GM12874 (cell line): ENCODE results near the gene ZCCHC3.

Source experiments
- TF ChIP-seq, protein P1 (sequence below): IDR thresholded peaks from 2 replicates; pipeline ENCODE4 v1.5.1; 2011; ENCODE audit warnings: low read depth, mild to moderate bottlenecking, control low read depth, low read length, moderate library complexity; ENCODE audit not compliant: insufficient read depth

ZCCHC3 gene

GRCh38 chr20:328027-328974 lies 30.9 kb downstream of the ZCCHC3 start:
- TF ChIP-seq, protein P1, sequence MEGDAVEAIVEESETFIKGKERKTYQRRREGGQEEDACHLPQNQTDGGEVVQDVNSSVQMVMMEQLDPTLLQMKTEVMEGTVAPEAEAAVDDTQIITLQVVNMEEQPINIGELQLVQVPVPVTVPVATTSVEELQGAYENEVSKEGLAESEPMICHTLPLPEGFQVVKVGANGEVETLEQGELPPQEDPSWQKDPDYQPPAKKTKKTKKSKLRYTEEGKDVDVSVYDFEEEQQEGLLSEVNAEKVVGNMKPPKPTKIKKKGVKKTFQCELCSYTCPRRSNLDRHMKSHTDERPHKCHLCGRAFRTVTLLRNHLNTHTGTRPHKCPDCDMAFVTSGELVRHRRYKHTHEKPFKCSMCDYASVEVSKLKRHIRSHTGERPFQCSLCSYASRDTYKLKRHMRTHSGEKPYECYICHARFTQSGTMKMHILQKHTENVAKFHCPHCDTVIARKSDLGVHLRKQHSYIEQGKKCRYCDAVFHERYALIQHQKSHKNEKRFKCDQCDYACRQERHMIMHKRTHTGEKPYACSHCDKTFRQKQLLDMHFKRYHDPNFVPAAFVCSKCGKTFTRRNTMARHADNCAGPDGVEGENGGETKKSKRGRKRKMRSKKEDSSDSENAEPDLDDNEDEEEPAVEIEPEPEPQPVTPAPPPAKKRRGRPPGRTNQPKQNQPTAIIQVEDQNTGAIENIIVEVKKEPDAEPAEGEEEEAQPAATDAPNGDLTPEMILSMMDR = no peak

DNA sequence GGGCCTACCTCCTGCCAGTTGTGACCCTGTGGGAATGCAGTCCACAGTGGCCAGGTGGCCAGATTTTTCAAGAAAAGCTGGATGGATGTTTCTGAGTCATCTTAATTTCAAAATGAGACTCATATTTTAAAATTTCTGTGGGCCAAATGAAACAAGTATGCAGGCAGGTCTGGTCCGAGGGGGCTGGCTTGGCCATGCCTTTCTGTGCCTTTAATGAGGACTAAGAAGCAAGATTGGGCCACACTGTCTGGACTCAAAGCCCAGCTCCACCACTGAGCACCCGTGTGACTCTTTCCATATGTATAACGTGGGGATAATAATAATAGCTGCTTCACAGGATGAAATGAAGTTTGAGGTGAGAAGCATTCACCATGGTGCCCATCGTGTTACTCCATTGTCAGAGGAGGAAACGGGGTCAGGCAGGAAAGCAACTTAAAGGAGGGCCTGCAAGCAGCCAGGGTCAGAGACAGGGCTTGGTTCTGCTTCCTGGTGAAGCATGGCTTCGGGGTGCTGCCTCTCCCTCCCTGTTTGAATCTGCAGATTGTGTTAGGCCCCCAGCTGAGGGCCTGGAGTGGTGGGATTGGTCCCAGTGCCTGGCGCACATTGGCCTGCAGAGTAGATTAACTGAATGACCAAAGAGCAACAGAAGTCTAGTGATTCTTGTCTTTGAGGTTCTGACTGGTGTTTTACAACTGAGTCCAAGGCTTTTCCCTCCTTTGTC lies 31.8 kb downstream of the ZCCHC3 start:
- TF ChIP-seq, protein P1 = no peak

DNA sequence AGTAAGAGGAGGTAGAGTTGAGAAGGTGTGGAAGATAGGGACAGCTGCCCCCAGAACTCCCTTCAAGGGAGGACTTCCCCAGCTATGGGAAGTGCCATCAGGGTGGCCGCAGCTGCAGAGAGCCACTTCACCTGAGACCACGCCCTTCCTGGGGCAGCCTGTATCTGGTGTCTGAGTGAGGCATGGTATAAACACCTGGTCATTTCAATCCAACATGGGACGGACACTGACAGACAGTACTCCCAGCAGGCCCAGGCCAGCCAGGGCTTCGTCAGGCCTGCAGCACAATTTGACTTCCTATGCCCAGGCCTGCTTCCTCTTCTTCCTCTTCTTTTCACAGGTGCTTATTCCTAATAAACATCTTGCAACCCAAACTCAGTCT lies 32.5 kb downstream of the ZCCHC3 start:
- TF ChIP-seq, protein P1 = no peak

- TF ChIP-seq, protein P1 = peak; percentile 86
Measured at GRCh38 chr20:330233-331149, 33.1 kb downstream of the ZCCHC3 start.

- TF ChIP-seq, protein P1 = no peak
Measured at GRCh38 chr20:334578-334977, 37.2 kb downstream of the ZCCHC3 start.

DNA sequence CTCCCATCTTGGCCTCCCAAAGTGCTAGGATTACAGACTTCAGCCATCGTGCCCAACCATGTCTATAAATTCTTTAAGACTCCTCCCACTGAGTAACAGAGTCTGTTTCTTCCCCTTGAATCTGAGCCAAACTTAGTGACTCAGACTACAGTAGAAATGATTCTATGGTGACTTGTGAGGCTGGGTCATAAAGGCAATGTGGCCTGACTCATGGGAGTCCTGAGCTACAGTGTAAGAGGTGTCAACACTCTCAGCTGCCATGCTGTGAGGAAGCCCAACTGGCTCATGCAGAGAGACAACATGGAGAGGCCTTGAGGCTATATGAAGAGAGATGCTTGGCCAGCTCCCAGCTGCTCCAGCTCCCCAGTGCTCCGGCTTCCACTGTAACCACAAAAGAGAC lies 44.3 kb downstream of the ZCCHC3 start:
- TF ChIP-seq, protein P1 = no peak
